Dermis blood vessel endothelial cell (primary cell): ENCODE measurements around the gene GFM1. TPM values are rescaled to one million over a fixed set of nuclear protein-coding genes. Genes with fewer than 3 reads are reported as not detected.

Source experiments
- DNase-seq: peaks from one replicate; pipeline ENCODE4 v3.0.0; 2010
- total RNA-seq: library from RNA; depleted of rRNA; stranded (reverse); fragments of >200 nt; gene quantifications from 2 replicates; pipeline ENCODE4 v1.2.3, GENCODE V29; 2014

GFM1 gene
- 117 and 143 TPM in 2 replicates for total RNA-seq

DNA sequence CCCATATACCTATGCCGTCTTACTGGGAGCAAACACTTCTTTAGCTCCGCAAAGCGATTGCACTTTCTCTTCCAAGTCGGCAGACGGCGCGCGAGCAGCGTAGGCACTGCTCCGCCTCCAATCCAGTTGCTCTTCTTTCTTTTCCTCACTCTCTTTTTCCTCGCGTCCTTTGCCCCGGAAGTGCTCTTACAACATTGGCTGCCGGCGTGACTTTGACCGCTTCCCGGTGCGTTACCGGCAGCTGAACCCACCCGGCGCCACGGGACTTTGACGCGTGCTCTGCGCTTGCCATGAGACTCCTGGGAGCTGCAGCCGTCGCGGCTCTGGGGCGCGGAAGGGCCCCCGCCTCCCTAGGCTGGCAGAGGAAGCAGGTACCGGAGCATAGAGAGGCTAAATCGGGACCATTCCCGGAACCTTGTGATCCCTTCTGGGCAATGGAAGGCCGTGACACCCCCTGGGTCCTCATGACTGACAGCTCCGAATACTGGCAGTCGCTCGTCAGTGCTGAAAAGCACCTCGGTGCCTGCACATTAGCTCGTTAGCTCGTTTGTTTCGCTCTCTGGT is at the start of gene GFM1:
Gene GFM1, plus strand, starts transcription at position 183 of the 564 bp plus-strand sequence. Its CDS starts 108 bp downstream, at position 291.
- DNase-seq: peak; percentile 97

GRCh38 chr3:158600787-158601186 is 43.5 kb upstream of the GFM1 start:
- no peak for DNase-seq

GRCh38 chr3:158602227-158602626 is 42.1 kb upstream of the GFM1 start:
- no peak for DNase-seq

GRCh38 chr3:158617982-158618875 is 26.1 kb upstream of the GFM1 start:
- no peak for DNase-seq

DNA sequence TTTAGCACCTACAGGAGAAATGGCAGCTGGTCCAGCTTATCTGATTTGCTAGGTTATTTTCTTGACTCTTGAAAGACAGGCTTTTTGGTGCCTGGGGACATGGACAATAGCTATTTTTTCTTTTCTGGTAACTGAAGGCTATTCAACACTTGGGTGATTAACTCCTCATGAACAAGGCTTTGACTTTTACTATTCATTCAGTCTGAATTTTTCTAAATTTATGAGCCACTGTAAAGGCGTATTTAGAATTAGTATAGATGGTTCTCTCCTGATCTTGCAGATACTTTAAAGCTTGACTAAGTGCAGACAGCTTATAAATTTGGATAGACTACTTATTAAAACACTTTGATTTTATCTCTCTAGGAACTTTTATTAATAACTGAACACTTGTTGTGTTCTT is 18.4 kb upstream of the GFM1 start:
- DNase-seq: no peak

DNA sequence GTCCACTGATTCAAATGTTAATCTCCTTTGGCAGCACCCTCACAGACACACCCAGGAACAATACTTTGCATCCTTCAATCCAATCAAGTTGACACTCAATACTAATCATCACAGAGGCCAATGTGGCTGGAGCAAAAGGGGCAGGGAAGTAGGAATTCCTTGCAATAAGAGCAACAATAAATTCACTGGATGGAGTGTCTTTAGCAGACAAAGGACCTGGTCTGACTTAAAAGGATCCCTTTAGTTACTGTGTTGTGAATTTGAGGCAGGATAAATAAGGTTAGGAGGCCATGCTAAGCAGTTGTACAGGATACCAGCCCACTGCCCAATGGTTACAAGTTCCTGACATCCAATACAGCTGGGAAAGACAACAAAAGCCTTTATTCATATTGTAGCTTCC is 12.3 kb upstream of the GFM1 start:
- no peak for DNase-seq

GRCh38 chr3:158640646-158641045 is 3.7 kb upstream of the GFM1 start:
- DNase-seq: no peak

DNA sequence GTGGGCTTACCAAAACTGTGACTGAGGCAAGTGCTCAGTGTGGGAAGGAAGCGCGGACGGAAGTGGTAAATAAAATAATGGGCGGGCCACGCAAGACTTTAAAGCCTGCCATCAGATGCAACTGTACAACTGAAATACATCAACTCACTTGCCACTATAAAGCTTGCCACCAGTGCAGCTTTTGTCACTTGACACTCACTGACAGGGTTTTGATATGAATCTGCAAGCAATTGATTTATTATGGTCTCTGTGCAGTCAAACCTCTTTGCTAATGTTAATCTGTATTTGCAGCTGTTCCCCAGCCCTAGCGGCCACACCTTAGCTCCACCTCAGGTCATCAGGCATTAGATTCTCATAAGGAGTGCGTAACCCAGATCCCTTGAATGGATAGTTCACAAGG is 2.3 kb upstream of the GFM1 start:
- no peak for DNase-seq

GRCh38 chr3:158642474-158643210 is 1.7 kb upstream of the GFM1 start:
- no peak for DNase-seq

GRCh38 chr3:158649791-158650190 is 5.5 kb downstream of the GFM1 start:
- DNase-seq: peak; percentile 95

DNA sequence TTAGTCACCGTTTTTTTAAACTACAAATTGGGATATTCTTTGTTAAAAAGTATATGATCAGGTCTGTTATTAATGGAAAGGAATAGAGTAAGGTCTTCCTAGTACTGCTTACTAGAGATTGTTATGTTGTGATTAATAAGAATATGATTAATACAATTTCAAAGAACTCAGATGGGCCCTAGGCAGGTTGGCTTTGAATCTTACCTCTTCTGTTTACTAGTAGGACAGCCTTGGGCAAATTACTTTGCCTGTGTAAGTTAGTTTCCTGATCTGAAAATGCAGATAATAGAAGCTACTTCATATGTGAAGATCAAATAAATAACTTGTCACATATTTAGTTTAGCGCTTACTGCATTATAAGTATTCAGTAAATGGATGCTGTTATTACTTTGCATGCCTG is 6.9 kb downstream of the GFM1 start:
- no peak for DNase-seq

DNA sequence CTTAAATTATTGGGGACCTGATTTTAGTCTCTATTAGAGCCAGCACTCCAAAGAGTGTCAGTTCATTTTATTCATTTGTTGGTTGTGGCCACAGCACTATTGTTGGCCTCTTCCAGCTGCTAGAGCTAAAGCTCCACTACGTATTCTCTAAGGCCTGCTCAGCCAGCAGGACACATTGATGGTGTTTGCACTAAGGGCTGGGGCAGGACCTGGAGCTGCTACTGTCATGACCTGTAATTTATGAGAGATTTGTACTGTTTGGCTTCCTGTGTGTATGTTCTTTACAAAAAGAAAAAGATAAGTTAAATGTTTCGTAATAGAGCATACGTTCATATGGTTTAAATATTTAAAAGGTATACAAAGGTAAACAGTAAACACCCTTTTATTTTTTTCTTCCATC is 8.1 kb downstream of the GFM1 start:
- DNase-seq: no peak

- no peak for DNase-seq
These were observed 14.6 kb downstream of the GFM1 start for GRCh38 chr3:158658889-158659288.

DNA sequence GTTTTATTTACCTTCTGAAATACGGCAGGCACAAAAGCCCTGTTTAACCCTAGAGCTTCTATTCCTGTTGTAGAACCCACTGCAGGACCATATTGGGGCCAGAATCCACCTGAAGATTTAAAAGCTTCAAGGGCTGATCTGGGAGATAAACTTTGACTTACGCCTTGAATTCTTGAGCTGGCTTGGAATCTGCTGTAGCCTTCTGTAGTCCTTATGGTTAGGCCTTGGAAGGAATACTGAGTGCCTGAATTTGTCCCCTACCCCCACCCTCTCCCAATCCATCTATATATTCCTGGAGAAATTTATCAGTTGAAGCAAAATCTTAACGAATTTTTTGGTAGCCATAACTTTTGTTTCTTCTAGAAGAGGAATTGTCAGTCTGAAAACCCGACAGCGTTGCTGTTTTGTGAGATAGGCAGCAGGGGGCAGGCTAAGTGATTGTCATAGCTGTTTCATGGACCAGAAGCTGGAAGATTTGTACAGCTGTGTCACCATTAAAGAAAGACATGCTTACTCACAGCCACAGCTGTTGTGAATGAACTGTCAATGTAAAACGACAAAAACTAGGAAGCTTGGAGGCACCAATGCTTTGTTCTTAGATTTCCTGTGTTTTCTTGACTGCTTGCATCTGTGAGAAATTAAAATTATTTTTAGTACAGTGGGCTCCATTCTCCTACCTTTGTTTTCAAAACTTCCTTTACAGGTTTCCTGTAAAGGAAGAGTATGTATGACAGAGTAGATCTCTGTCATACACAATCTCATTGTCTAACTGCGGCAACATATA is 15.3 kb downstream of the GFM1 start:
- DNase-seq: peak; percentile 98

GRCh38 chr3:158660711-158661110 is 16.4 kb downstream of the GFM1 start:
- peak; percentile 81 for DNase-seq

GRCh38 chr3:158663246-158663645 is 18.9 kb downstream of the GFM1 start:
- no peak for DNase-seq

- no peak for DNase-seq
These were observed 19.5 kb downstream of the GFM1 start for GRCh38 chr3:158663832-158664231.

GRCh38 chr3:158666416-158666815 is 22.1 kb downstream of the GFM1 start:
- no peak for DNase-seq

DNA sequence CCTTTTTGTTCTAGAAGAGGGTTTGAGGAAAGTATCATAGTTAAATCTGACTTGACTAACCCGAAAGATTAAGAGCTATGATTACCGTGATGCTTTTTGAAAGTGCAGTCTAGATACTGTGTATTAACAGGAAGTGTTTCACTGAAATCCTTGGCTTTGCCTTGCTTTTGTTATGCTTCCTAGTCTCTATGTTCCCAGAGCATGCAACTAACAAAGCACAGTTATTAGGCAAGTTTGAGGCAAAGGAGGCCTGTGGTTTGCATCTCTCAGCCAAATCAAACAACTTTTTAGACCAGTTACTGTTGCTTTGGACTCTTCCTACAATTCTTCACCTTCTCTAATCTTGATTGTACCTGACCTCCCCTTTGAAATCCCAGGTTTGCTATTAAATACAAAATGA is 24.2 kb downstream of the GFM1 start:
- peak; percentile 67 for DNase-seq

- peak; percentile 27 for DNase-seq
These were observed 27.5 kb downstream of the GFM1 start for GRCh38 chr3:158671821-158672214.

DNA sequence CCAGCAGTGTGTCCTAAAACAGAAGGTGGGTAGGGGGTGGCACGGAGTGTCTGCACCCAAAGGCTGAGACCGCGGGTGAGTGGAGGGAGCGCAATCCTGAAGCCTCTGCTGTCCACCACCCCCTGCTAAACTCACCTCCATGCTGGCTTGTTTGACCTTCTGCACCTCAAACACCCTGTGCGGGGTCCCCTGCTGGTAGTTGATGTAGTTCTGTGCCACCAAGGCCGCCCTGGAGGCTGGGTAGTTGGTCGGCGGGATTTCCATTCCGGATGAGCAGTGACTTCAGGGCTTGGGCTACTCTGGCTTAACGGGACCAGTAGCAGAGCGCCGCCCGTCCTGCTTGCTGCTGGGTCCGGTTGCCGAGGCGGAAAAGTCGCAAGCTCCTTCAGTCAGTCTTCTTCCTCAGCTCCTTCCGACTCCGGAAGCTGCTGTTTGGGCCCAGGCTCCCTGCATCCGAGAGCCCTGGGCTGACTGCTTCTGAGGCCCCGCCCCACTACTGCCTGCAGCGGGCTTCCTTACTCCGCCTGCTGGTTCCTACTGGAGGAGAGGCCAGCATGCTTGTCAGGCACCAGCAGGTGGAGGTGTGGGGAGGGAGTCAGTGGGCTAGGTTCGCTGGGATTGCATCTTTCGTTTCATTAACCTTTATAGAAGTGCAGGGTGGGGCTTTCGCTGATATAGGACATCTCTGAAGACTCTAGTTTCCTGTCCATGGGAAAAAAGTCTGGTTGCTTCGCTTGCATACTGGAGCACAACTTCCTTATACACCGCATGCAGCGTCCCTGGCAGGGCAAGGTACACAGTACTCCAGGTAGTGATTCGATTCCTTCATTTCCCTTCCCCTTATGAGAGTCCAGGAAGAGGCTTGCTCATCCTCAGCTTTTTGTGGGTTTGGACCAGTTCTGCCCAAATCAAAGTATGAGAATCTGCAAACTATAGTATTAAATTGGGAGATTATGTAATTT is 28.2 kb downstream of the GFM1 start, which contains the start of gene LXN:
Gene LXN, minus strand, starts transcription at position 434 of the 962 bp plus-strand sequence. Its CDS starts 170 bp downstream, at position 264.
- peak; percentile 90 for DNase-seq
